NOMO-1 treated with DMSO at 0.1 percent for 48 hours (cell line): Measurements from ENCODE around the gene HOXD1.

Experiments used
- DNase-seq: peaks from one replicate; lab custom pipeline; 2025; ENCODE audit not compliant: unreplicated experiment; lab: John Stamatoyannopoulos, UW

Gene HOXD1

GRCh38 chr2:176187899-176188773, at the start of gene HOXD1:
TSS of gene HOXD1 (plus strand) at chr2:176188668. CDS start at chr2:176188802, 134 bp downstream.
- DNase-seq: no peak

DNA sequence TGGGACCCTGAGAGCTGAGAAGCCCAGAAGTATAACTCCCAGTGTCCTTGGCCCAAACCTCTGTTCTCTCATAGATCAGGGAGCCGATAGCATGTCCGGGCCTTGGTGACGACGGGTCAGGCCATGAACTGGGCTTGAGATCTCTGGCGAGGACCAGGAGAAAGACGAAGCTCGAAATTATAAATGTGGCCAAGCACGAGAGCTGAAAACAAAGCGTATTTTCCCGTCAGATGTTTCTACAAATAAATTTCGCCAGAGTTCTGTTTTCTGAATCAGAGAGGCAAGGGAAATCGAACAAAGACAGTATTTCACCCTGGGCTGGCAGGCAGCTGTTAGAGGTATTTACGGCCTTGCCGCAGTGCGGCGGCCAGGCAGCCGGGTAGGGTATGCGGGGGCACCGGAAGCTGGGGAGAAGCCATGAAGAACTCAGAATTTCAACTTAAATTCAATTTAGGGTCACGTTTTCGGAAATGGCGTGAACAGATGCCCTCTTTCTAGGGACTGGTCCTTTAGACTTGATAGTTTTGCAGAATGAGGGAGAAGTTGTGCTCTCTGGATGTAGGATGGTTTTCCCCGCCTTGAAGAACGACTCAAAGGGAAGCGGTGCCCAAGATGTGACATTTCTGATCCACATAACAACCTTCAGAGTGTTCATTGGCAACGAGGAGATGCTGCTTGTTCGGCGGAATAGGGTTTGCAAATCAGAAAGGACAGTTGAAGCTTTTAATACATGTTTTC, 49.4 kb upstream of the HOXD1 start:
- DNase-seq: no peak

GRCh38 chr2:176139661-176140512, 48.6 kb upstream of the HOXD1 start:
- DNase-seq: no peak

DNA sequence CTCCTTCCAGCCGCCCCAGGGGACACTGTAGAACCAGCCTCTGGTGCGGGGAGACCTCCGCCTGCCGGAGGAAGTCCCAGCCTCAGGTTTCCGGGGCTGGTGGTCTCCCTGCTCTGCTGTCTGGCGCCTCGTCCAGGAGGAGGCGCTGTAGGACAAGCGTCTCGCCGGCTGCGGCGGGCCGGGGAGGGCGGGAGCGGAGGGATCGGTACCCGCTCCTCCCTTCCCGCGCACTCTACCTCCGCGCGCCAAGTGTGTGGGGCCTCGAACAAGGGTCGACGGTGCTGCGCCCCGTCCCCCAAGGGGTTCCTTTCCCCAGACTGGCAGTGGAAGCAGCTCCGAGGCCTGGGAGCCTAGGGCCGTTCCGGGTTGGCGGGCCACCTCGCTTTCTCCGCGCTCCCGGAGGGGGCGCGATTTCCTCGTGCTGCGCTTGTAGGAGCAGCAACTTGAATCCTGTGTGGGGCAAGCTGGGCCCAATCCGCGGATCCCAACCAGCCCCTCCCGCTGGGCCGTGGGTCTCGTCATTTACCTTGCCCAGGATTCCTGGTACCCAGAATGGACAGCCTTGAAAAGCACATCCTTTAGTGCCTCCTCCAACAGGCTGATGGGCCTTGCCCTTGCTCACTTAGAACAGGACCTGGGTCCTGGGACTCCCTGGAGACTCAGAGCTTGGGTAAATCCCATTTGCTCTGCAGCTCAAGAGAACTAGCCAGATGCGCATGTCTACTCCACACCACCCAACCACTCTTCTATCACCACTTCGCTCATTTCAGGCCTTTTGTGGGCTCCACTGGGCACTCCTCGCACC, 47.8 kb upstream of the HOXD1 start:
- DNase-seq: peak; percentile 49

GRCh38 chr2:176142281-176142680, 46.2 kb upstream of the HOXD1 start:
- DNase-seq: no peak

DNA sequence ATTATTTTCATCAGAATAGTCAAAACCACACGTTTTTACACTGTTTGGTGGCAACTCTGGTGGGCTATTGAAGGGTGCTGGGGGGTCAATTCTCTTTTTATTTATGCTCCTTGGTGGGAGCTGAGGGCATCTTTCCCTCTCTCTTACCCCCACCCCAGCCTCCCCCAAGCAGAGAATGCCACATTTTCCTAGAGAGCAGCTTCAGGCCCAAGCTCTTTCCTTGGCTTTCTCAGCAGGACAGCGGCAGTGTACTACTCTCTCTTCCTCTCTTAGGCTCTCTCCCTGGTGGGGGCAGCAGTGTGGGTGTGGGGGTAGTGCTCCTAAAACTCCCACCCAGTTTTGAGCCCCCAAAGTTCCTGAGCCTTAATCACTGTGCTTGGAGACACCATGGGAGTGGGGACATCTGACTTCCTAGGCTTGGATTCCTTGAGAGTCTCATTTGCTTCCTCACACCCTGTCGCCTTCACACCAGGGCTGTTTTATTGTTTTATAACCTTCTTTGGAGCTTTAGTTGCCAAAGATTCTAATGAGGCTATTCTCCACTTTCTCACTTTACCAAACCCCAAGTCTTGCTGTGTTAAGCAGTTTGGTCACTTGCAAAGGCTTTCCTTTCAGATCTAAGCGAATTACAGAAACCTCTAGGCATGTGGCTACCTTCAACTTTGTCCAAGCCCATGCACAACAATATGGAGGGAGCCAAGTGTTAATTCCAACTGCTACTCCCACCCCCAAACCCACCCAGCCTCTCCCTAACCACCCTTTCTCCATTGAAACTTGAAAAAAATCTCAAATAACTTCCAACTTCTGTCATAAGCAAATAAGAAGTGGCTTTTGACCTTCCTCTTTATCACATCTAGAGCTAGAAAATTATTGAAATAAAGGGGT, 43.1 kb upstream of the HOXD1 start:
- no peak for DNase-seq

DNA sequence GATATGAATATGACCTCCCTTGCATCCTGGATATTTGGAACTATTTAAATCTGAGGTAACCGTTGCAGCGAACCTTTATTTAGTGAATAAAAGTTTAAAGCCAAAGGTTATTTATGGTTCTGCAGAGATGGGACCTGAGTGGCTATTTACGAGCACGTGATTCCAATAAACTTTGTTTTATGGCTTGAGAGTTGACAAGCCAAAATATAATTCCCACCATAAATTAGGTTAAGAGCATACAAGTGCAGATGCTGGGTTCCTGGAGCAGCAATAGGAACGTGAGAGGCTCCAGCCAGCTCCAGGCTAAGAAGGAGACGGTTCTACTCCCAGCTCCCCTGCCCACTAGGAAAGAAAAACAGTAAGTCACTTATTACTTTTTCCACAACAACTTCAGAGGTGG, 42.4 kb upstream of the HOXD1 start:
- DNase-seq: no peak

GRCh38 chr2:176146645-176147044, 41.8 kb upstream of the HOXD1 start:
- no peak for DNase-seq

DNA sequence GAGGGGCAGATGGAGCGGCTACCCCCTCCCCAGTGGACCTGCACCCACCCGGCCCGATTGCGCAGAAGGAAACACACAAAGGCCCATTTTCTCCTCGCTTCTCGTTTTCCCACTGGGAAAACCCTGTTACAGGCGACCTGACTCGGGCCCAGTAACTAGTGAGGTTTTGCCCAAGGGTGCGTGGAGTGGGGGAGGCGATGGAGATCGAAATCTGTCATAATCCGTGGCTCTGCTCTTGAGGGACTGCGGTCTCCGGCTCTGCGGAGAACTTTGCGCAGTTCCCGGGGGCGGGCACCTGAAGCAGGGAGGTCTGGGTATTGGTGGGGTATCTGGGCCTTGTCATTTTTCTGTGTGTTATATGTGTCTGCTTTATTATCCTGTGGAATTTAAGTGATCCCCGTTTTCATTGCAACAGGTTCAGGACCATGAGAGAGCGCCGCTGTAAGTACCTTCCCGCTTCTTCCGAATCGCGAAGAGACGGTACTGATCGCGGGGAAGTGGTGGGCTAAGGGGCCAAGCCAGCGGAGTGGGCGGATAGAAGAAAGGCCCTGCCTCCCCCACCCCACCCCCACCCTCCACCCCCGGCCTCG, 41.2 kb upstream of the HOXD1 start:
- no peak for DNase-seq

GRCh38 chr2:176147800-176148496, 40.5 kb upstream of the HOXD1 start:
- DNase-seq: no peak

DNA sequence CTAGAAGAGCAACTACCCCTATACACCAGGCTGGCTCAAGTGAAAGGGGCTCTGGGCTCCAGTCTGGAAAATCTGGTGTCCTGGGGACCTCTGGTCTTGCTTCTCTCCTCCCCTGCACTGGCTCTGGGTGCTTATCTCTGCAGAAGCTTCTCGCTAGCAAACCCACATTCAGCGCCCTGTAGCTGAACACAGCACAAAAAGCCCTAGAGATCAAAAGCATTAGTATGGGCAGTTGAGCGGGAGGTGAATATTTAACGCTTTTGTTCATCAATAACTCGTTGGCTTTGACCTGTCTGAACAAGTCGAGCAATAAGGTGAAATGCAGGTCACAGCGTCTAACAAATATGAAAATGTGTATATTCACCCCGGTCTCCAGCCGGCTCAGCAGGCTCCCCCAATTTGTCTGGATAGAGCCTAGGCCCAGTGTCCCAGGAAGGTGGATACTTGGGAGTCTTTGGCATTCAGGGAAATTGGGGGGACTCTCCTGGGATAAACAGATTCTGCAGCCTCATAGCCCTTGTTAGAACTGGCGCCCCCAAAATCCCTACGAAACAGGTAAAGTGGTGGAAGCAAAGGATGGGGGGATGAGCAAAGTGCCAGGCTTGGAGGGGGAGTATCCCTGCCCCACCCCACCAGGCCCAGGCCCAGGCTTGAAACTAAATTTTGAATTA, 39.6 kb upstream of the HOXD1 start:
- DNase-seq: no peak

GRCh38 chr2:176149481-176149938, 39.0 kb upstream of the HOXD1 start:
- DNase-seq: no peak

DNA sequence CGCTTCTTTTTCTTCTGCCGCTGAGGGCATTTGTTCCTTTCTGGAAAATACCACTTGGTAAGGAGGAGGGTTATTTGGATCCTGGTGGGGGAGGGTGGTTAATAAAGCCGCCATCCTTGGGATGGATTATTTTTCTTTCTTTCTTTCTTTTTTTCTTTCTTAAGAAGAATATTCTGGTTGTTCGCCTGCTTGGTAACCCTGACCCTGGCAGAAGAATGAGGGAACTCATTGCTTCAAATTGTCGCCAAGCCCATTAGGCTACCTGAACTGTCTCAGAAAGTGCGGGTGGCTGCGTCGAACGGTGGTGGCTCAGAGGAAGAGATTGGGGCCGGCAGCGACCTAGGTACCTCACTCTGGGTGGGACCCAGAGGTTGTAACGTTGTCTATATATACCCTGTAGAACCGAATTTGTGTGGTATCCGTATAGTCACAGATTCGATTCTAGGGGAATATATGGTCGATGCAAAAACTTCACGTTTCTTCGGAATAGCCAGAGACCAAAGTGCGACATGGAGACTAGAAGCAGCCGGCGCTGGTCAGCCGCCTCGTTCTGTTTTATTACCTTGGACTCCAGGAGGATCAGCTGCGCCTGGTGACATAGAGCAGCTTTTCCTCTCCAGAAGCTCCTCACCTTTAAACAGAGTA, 38.4 kb upstream of the HOXD1 start:
- no peak for DNase-seq

- no peak for DNase-seq
Measured at GRCh38 chr2:176150584-176151441, 37.7 kb upstream of the HOXD1 start.

GRCh38 chr2:176151442-176152287, 36.8 kb upstream of the HOXD1 start, which contains the start of gene HOXD4:
TSS of gene HOXD4 (plus strand) at chr2:176151550. CDS start at chr2:176151634, 84 bp downstream.
- DNase-seq: no peak
